Erythroblast (primary cell): Measurements from ENCODE around the gene SH2D5.

Experiments used
- GATA1 ChIP-seq: IDR thresholded peaks from 2 replicates; pipeline ENCODE4 v1.6.1; 2011; ENCODE audit warnings: low read depth, mild to moderate bottlenecking, control low read depth, low read length, moderate library complexity
- POLR2A ChIP-seq: IDR thresholded peaks from 2 replicates; pipeline ENCODE4 v1.6.1; 2011; ENCODE audit warnings: mild to moderate bottlenecking, low read length

- TF ChIP-seq POLR2A, result no peak
- no peak for TF ChIP-seq GATA1
These were observed 20.3 kb downstream of the SH2D5 start for GRCh38 chr1:20712215-20712577.
